NB4 (cell line): Measurements from ENCODE around the gene DMAC2.
"Not testable (repeated sequence)": the region's sequence is repeated elsewhere in the genome, so short reads cannot be mapped to it uniquely, and the experiment has no call there.

ENCODE experiments used
- DNase-seq: peaks from one replicate; pipeline ENCODE4 v3.0.0; 2010; ENCODE audit warnings: low read depth
- H3K4me3 ChIP-seq: one replicate; pipeline ENCODE4 v1.5.1; 2011; ENCODE audit warnings: mild to moderate bottlenecking, low read depth, low read length, moderate library complexity
- MYC ChIP-seq: IDR thresholded peaks from 2 replicates; pipeline ENCODE4 v1.6.1; 2011; ENCODE audit warnings: low read depth, low read length
- POLR2A ChIP-seq: IDR thresholded peaks from 2 replicates; pipeline ENCODE4 v1.6.1; 2011; ENCODE audit warnings: mild to moderate bottlenecking; ENCODE audit not compliant: insufficient read length; ENCODE audit errors: extremely low read depth
- TF ChIP-seq, protein P1 (sequence below): IDR thresholded peaks from 2 replicates; pipeline ENCODE4 v1.6.1; 2011; ENCODE audit warnings: low read depth, low read length
- TF ChIP-seq, protein P2 (sequence below): IDR thresholded peaks from one replicate; pipeline ENCODE4 v1.5.1; 2012; ENCODE audit warnings: low read depth, low read length

The DMAC2 gene

DNA sequence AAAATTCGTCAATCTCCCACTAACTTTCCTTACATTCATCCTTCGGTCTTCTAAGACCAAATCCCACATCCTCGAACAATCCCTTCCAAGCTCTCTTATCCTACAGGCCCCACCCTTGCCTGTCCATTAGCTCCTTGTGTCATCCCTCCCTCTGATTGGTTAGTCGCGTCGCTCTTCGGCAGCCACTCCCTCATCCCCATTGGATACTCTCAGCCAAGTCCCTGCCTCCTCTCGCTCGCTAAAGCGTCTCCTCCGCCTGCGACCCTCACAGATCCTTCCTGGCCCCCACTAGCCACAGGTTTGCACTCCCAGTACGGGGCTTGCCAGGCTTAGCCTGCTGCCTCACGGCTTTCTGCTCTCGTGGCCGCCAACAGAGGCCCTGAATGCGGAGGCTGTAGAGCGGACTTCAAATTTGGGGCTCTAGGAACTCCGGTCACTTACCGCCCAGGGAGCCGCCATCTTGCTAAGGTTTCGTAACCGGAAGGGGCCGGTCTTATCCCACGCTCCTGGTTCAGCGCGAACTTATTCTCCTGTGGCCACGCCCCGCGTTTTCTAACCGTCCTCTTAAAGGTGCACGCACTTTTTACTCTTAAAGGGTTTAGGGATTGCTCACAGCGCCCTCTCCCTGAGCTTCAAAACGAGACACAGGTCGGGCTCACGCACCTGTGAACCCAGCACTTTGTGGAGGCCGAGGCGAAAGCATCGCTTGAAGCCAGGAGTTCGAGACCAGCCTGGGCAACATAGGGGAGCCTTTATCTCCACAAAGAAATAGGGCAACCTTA lies at the start of gene DMAC2:
DMAC2 (minus strand) TSS at position 472 of the 782 bp plus-strand sequence; CDS start at position 459, 13 bp downstream.
- TF ChIP-seq, protein P1, sequence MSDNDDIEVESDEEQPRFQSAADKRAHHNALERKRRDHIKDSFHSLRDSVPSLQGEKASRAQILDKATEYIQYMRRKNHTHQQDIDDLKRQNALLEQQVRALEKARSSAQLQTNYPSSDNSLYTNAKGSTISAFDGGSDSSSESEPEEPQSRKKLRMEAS, result peak; percentile 31; the same call in 1 of the 2 replicates
- no peak for TF ChIP-seq MYC
- TF ChIP-seq, protein P2, sequence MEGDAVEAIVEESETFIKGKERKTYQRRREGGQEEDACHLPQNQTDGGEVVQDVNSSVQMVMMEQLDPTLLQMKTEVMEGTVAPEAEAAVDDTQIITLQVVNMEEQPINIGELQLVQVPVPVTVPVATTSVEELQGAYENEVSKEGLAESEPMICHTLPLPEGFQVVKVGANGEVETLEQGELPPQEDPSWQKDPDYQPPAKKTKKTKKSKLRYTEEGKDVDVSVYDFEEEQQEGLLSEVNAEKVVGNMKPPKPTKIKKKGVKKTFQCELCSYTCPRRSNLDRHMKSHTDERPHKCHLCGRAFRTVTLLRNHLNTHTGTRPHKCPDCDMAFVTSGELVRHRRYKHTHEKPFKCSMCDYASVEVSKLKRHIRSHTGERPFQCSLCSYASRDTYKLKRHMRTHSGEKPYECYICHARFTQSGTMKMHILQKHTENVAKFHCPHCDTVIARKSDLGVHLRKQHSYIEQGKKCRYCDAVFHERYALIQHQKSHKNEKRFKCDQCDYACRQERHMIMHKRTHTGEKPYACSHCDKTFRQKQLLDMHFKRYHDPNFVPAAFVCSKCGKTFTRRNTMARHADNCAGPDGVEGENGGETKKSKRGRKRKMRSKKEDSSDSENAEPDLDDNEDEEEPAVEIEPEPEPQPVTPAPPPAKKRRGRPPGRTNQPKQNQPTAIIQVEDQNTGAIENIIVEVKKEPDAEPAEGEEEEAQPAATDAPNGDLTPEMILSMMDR, result peak; percentile 37
- peak; percentile 54 for TF ChIP-seq POLR2A
- H3K4me3 ChIP-seq, result peak within 1 kb of the TSS; percentile 80
- peak; percentile 95 for DNase-seq

DNA sequence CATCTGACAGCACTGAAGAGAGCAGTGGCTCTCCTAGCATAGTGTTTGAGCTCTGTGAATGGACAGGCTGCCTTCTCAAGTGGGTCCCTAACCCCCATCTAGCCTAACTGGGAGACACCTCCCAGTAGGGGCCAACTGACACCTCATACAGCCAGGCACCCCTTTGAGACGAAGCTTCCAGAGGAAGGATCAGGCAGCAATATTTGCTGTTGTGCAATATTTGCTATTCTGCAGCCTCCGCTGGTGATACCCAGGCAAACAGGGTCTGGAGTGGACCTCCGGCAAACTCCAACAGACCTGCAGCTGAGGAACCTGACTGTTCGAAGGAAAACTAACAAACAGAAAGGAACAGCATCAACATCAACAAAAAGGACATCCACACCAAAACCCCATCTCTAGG lies 47.2 kb upstream of the DMAC2 start:
- DNase-seq, H3K4me3 ChIP-seq: not testable (repeated sequence)

DNA sequence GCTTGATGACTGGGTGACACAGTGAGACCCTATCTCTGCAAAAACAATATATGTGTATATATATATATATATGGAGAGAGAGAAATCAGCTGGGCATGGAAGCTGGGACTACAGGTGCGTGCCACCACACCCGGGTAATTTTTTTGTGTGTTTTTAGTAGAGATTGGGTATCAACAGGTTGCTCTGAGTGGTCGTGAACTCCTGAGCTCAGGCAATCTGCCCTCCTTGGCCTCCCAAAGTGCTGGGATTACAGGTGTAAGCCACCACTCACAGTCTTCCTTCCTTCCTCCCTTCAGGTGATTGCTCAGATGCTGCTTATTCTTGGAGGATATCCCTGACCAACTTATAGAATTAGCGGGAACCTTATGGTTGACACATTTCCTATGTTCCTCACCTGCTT lies 45.1 kb upstream of the DMAC2 start:
- TF ChIP-seq POLR2A (no peak), MYC (no peak)
- TF ChIP-seq, protein P2, result no peak
- TF ChIP-seq, protein P1, result no peak
- no peak overlapping the region for H3K4me3 ChIP-seq
- no peak for DNase-seq

DNA sequence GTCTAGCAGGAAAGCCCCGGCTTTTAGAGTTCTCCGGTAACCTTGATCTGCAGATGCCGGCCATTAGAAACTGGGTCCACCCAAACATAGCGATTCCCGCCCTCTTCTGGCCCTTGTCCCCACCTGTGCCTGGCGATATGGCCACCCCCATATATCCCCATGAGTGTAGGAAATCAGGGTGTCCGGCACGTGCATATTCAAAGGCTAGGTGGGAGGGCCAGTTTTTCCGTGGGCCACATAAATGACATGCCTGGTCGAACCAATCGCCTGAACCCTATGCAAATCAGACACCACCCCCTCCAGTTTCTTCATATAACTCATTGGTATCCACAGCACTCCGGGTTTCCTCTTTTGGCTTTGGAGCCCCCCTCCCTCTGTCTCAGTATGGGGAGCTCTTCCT lies 40.6 kb upstream of the DMAC2 start:
- TF ChIP-seq, protein P2, result no peak
- TF ChIP-seq MYC (no peak), POLR2A (no peak)
- TF ChIP-seq, protein P1, result no peak
- peak overlapping the region; percentile 36 for H3K4me3 ChIP-seq
- DNase-seq, result peak; percentile 85

DNA sequence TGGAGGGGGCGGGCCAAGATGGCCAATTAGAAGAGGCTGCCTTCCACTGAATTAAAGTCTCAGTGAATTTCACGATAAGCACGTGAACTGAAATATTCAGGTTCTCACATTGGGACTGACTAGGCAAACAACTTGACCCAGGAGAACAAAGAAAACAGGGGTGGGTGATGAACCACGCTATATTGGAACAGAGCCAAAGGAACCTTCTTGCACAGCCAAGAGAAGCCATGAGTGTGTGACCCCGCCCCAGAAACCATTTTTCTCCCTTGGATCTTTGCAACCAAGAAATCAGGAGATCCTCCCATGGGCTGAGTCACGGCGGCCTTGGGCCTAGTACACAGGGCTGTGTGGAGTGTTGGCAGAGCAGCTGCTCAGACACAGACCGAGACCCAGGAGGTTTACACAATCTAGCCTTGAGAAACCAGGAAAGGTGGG lies 40.1 kb upstream of the DMAC2 start:
- peak; percentile 82 for DNase-seq
- TF ChIP-seq MYC, result no peak
- TF ChIP-seq, protein P2, result no peak
- TF ChIP-seq, protein P1, result no peak
- TF ChIP-seq POLR2A, result no peak
- H3K4me3 ChIP-seq, result peak overlapping the region; percentile 36

DNA sequence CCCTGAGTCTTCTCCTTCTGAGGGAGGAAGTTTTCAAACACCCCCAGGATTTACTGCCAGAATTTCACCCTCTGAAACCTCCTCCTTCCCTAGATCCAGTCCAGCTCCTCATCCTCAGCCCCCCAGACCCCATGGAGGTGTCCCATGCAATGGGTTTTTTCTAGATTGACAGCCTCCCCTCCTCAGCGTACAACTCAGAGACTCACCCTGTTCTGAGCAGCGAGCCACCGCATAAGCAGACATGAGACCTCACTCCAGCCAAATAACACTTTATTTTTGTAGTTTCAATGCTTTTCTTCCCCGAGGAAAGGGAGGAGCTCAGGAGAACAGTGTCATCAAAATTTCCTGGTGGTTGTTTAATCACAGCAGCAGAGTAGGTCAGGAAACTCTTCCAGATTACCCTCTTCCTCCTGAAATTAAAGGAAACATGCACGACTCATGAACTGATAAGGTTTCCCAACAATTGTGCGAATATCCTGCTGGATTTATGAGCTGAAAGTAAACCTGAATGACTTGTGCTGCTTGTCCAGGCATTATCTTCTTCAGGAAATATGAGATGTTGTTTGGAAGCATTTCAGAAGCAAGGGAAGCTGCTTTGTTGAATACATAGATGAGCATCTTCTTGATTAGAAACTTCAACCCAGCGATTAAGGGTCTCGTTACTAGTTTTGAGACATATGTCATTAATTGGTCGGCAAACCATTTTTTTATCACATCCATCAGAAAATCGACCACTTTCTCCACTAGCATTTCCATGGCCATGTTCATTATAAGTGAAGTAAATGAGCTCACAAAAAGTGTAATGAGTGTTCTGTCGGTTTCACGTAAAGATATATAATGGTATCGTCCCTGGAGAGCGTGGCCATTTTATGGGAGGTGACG lies 39.4 kb upstream of the DMAC2 start:
- TF ChIP-seq, protein P2, result no peak
- no peak for TF ChIP-seq POLR2A
- TF ChIP-seq, protein P1, result no peak
- no peak for TF ChIP-seq MYC
- no peak for DNase-seq
- H3K4me3 ChIP-seq, result no peak overlapping the region
